ENCODE results near the gene ZNF367.
"Not testable (repeated sequence)": the region's sequence is repeated elsewhere in the genome, so short reads cannot be mapped to it uniquely, and the experiment has no call there.

DNA sequence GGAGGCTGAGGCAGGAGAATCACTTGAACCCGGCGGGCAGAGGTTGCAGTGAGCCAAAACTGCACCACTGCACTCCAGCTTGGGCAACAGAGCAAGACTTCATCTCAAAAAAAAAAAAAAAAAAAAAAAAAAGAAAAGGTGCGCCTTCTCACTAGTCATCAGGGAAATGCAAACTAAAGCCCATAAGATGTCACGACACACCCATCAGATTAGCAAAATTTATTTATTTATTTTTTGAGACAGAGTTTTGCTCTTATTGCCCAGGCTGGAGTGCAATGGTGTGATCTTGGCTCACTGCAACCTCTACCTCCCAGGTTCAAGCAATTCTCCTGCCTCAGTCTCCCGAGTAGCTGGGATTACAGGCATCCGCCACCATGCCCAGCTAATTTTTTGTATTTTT lies 57.6 kb downstream of the ZNF367 start:
- TF ChIP-seq, protein P1, sequence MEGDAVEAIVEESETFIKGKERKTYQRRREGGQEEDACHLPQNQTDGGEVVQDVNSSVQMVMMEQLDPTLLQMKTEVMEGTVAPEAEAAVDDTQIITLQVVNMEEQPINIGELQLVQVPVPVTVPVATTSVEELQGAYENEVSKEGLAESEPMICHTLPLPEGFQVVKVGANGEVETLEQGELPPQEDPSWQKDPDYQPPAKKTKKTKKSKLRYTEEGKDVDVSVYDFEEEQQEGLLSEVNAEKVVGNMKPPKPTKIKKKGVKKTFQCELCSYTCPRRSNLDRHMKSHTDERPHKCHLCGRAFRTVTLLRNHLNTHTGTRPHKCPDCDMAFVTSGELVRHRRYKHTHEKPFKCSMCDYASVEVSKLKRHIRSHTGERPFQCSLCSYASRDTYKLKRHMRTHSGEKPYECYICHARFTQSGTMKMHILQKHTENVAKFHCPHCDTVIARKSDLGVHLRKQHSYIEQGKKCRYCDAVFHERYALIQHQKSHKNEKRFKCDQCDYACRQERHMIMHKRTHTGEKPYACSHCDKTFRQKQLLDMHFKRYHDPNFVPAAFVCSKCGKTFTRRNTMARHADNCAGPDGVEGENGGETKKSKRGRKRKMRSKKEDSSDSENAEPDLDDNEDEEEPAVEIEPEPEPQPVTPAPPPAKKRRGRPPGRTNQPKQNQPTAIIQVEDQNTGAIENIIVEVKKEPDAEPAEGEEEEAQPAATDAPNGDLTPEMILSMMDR (IDR thresholded peaks at IDR 0.05): not testable (repeated sequence)
- TF ChIP-seq POLR2AphosphoS5 (IDR thresholded peaks at IDR 0.05): not testable (repeated sequence)
